Vagina (tissue), 2 donors: Measurements from ENCODE around the gene LY6G5C. TPM values are rescaled to one million over a fixed set of nuclear protein-coding genes. Genes with fewer than 3 reads are reported as not detected.

Experiments used
- DNase-seq, 2 donors: peaks; one replicate each; pipeline ENCODE4 v3.0.0-alpha.2; 2017; ENCODE audit errors: extremely low spot score in 2 of 2
- H3K27ac ChIP-seq: fragments of 200-600 bp; sonication (generic); one replicate; pipeline ENCODE4 v1.5.1; 2019
- H3K27me3 ChIP-seq: fragments of 200-600 bp; sonication (generic); one replicate; pipeline ENCODE4 v1.5.1; 2019
- H3K36me3 ChIP-seq, 2 donors: fragments of 200-600 bp; sonication (generic); one replicate each; pipeline ENCODE4 v1.5.1; 2017 to 2019
- H3K4me1 ChIP-seq: fragments of 200-600 bp; sonication (generic); one replicate; pipeline ENCODE4 v1.5.1; 2019
- H3K4me3 ChIP-seq, 2 donors: fragments of 200-600 bp; sonication (generic); 1 replicate in 1 of 2; 2 replicates in 1 of 2; pipeline ENCODE4 v1.5.1; 2016 to 2019
- H3K9me3 ChIP-seq: fragments of 200-600 bp; sonication (generic); one replicate; pipeline ENCODE4 v1.5.1; 2019
- POLR2A ChIP-seq, 2 donors: fragments of 450-650 bp; IDR thresholded peaks; one replicate each; pipeline ENCODE4 v1.6.1; 2017; ENCODE audit warnings: antibody characterized with exemption in 2 of 2, mild to moderate bottlenecking in 2 of 2, moderate library complexity in 2 of 2
- POLR2AphosphoS5 ChIP-seq, 2 donors: sonication (generic); formaldehyde crosslinking; IDR thresholded peaks; one replicate each; pipeline ENCODE4 v1.9.0; 2017; ENCODE audit warnings: antibody characterized with exemption in 2 of 2, mild to moderate bottlenecking in 2 of 2, low read depth in 1 of 2; ENCODE audit not compliant: insufficient read depth in 1 of 2
- intact Hi-C: fragments of 100-400 bp; cut with DNase I; formaldehyde crosslinking; loops from one replicate; pipeline ENCODE4 v1.15.1; 2023
- microRNA-seq: library from miRNA; unstranded; fragments of <30 nt; microRNA quantifications from one replicate; pipeline ENCODE4, GENCODE V29; 2017; ENCODE audit warnings: borderline number of aligned reads, borderline replicate concordance
- small RNA-seq: library from RNA; depleted of rRNA; stranded (forward); fragments of <200 nt; gene quantifications from one replicate; pipeline ENCODE3, GENCODE V24; 2016
- total RNA-seq: library from RNA; depleted of rRNA; stranded (reverse); fragments of >200 nt; gene quantifications from one replicate; pipeline ENCODE4 v1.2.3, GENCODE V29; 2016
- TF ChIP-seq, protein P1 (sequence below), 3 experiments: fragments of 450-650 bp in 2 of 3; fragments of 200-600 bp in 1 of 3; sonication (generic) in 1 of 3; IDR thresholded peaks; one replicate each; pipeline ENCODE4 v1.5.1; 2017 to 2019; ENCODE audit warnings: antibody characterized with exemption in 3 of 3, mild to moderate bottlenecking in 2 of 3, moderate library complexity in 2 of 3

Gene LY6G5C
- total RNA-seq, 1 donor from 2014 or later, result 1.7 TPM

DNA sequence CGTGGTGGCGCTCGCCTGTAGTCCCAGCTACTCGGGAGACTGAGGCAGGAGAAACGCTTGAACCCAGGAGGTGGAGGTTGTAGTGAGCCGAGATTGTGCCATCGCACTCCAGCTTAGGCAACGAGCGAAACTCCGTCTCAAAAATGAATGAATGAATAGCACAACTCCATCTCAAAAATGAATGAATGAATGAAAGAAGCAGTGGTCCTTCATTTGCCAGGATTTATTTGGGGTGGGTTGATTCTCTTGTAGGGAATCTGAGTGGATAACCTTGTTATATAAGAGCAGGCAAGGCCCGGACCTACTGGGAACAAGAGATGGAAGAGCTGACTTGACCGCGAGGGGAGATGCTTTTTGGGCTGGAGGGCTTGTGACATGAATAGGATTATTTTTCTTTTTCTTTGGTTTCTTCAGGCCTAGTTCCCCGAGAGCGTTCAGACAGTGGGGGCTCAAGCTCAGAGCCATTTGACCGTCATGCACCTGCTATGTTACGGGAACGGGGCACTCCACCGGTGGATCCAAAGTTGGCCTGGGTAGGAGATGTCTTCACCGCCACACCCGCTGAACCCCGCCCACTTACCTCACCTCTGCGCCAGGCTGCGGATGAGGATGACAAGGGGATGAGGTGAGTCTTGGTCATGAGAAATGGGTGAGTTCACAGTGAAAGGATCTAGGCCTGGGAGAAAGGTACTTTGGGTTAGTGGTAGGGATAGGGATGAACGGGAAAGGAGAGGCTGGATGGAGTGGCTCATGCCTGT lies 50.5 kb downstream of the LY6G5C start:
- peaks cover 0 to 97% of the 10 kb centered on the region in 2 donors for H3K36me3 ChIP-seq
- no peaks in the 10 kb centered on the region for H3K9me3 ChIP-seq
- TF ChIP-seq, protein P1, sequence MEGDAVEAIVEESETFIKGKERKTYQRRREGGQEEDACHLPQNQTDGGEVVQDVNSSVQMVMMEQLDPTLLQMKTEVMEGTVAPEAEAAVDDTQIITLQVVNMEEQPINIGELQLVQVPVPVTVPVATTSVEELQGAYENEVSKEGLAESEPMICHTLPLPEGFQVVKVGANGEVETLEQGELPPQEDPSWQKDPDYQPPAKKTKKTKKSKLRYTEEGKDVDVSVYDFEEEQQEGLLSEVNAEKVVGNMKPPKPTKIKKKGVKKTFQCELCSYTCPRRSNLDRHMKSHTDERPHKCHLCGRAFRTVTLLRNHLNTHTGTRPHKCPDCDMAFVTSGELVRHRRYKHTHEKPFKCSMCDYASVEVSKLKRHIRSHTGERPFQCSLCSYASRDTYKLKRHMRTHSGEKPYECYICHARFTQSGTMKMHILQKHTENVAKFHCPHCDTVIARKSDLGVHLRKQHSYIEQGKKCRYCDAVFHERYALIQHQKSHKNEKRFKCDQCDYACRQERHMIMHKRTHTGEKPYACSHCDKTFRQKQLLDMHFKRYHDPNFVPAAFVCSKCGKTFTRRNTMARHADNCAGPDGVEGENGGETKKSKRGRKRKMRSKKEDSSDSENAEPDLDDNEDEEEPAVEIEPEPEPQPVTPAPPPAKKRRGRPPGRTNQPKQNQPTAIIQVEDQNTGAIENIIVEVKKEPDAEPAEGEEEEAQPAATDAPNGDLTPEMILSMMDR (IDR thresholded peaks at IDR 0.05), result no peak
- TF ChIP-seq POLR2AphosphoS5 (IDR thresholded peaks at IDR 0.05; ENCODE audit: insufficient read depth in 1 of 2, low read depth in 1 of 2), result no peak
- TF ChIP-seq POLR2A (IDR thresholded peaks at IDR 0.05), result no peak
- H3K27me3 ChIP-seq, result no peaks in the 10 kb centered on the region
- intact Hi-C loops, result no loop called here
- H3K27ac ChIP-seq, result no peak overlapping the region
- H3K4me3 ChIP-seq, result no peak overlapping the region
- no peak for DNase-seq
- H3K4me1 ChIP-seq, result no peaks in the 10 kb centered on the region

GRCh38 chr6:31629014-31629413 lies 51.9 kb downstream of the LY6G5C start:
- no peak for DNase-seq
- Histone ChIP-seq H3K4me1 (no peaks in the 10 kb centered on the region), H3K4me3 (no peak overlapping the region), H3K27ac (no peak overlapping the region), H3K9me3 (no peaks in the 10 kb centered on the region), H3K36me3 (peaks cover 0 to 97% of the 10 kb centered on the region in 2 donors), H3K27me3 (no peaks in the 10 kb centered on the region)
- TF ChIP-seq, protein P1 (IDR thresholded peaks at IDR 0.05), result no peak
- TF ChIP-seq POLR2A (IDR thresholded peaks at IDR 0.05) (no peak), POLR2AphosphoS5 (IDR thresholded peaks at IDR 0.05; ENCODE audit: insufficient read depth in 1 of 2, low read depth in 1 of 2) (no peak)
- intact Hi-C loops, result no loop called here

GRCh38 chr6:31627690-31628287 lies 53.1 kb downstream of the LY6G5C start:
- no peak for DNase-seq
- TF ChIP-seq POLR2A (IDR thresholded peaks at IDR 0.05) (no peak), POLR2AphosphoS5 (IDR thresholded peaks at IDR 0.05; ENCODE audit: insufficient read depth in 1 of 2, low read depth in 1 of 2) (no peak)
- TF ChIP-seq, protein P1 (IDR thresholded peaks at IDR 0.05), result no peak
- Histone ChIP-seq H3K36me3 (peaks cover 0 to 94% of the 10 kb centered on the region in 2 donors), H3K4me1 (peaks cover 2% of the 10 kb centered on the region), H3K27ac (no peak overlapping the region), H3K9me3 (no peaks in the 10 kb centered on the region), H3K4me3 (no peak overlapping the region), H3K27me3 (no peaks in the 10 kb centered on the region)
- intact Hi-C loops, result no loop called here

- H3K36me3 ChIP-seq, result peaks cover 0 to 85% of the 10 kb centered on the region in 2 donors
- no peak overlapping the region for H3K27ac ChIP-seq
- no peak for DNase-seq
- peaks cover 11% of the 10 kb centered on the region for H3K4me1 ChIP-seq
- H3K9me3 ChIP-seq, result no peaks in the 10 kb centered on the region
- H3K4me3 ChIP-seq, result no peak overlapping the region
- intact Hi-C loops, result no loop called here
- H3K27me3 ChIP-seq, result no peaks in the 10 kb centered on the region
- TF ChIP-seq, protein P1 (IDR thresholded peaks at IDR 0.05), result no peak
- TF ChIP-seq POLR2A (IDR thresholded peaks at IDR 0.05), result no peak
- no peak for TF ChIP-seq POLR2AphosphoS5 (IDR thresholded peaks at IDR 0.05; ENCODE audit: insufficient read depth in 1 of 2, low read depth in 1 of 2)
Observed at GRCh38 chr6:31626952-31627351, 53.9 kb downstream of the LY6G5C start.

Small RNA genes lying within 50 kb of the gene (microRNA-seq; reads per million reads assigned to microRNA genes)
- gene MIR4646 (not detected), gene MIR6832 (not detected)

Small RNA genes lying within 50 kb of the gene (small RNA-seq; reads per million reads assigned to genes)
- gene LY6G6D (not detected), gene MIR4646 (not detected), gene MIR6832 (not detected), gene RF00019 (not detected)

Other genes starting within 250 kb of the LY6G5C start
- gene MICB, start 182.9 kb downstream of the LY6G5C start, total RNA-seq, result 3.2 TPM
- not detected for gene MCCD1, start 152.1 kb downstream of the LY6G5C start, total RNA-seq
- gene DDX39B, start 139.1 kb downstream of the LY6G5C start, total RNA-seq, result 299 TPM
- gene ATP6V1G2, start 134.5 kb downstream of the LY6G5C start, total RNA-seq, result 5.4 TPM
- gene NFKBIL1, start 133.5 kb downstream of the LY6G5C start, total RNA-seq, result 14.2 TPM
- not detected for gene LTA, start 108.8 kb downstream of the LY6G5C start, total RNA-seq
- gene TNF, start 105.5 kb downstream of the LY6G5C start, total RNA-seq, result not detected
- 5.4 TPM for gene LTB, start 98.6 kb downstream of the LY6G5C start, total RNA-seq
- gene LST1, start 94.8 kb downstream of the LY6G5C start, total RNA-seq, result not detected
- not detected for gene NCR3, start 88.1 kb downstream of the LY6G5C start, total RNA-seq
- gene AIF1, start 65.8 kb downstream of the LY6G5C start, total RNA-seq, result 25.0 TPM
- 74.6 TPM for gene PRRC2A, start 60.4 kb downstream of the LY6G5C start, total RNA-seq
- 139 TPM for gene BAG6, start 28.4 kb downstream of the LY6G5C start, total RNA-seq
- gene APOM, start 25.2 kb downstream of the LY6G5C start, total RNA-seq, result not detected
- gene C6orf47, start 20.3 kb downstream of the LY6G5C start, total RNA-seq, result 15.2 TPM
- gene GPANK1, start 16.1 kb downstream of the LY6G5C start, total RNA-seq, result 16.9 TPM
- gene CSNK2B, start 15.0 kb downstream of the LY6G5C start, total RNA-seq, result 219 TPM
- gene LY6G5B, start 11.1 kb downstream of the LY6G5C start, total RNA-seq, result 7.4 TPM
- gene ABHD16A, start 22.3 kb upstream of the LY6G5C start, total RNA-seq, result 53.0 TPM
- gene LY6G6F, start 25.8 kb upstream of the LY6G5C start, total RNA-seq, result not detected
- not detected for gene LY6G6D, start 34.3 kb upstream of the LY6G5C start, total RNA-seq
- gene LY6G6C, start 40.7 kb upstream of the LY6G5C start, total RNA-seq, result not detected
- not detected for gene MPIG6B, start 42.3 kb upstream of the LY6G5C start, total RNA-seq
- 108 TPM for gene DDAH2, start 48.2 kb upstream of the LY6G5C start, total RNA-seq
- gene CLIC1, start 55.5 kb upstream of the LY6G5C start, total RNA-seq, result 250 TPM
- gene MSH5, start 58.9 kb upstream of the LY6G5C start, total RNA-seq, result 11.0 TPM
- not detected for gene SAPCD1, start 81.6 kb upstream of the LY6G5C start, total RNA-seq
- gene VWA7, start 96.3 kb upstream of the LY6G5C start, total RNA-seq, result 0.74 TPM
- 39.8 TPM for gene VARS1, start 114.7 kb upstream of the LY6G5C start, total RNA-seq
- gene LSM2, start 125.9 kb upstream of the LY6G5C start, total RNA-seq, result 51.6 TPM
- 0.98 TPM for gene HSPA1L, start 134.2 kb upstream of the LY6G5C start, total RNA-seq
- gene HSPA1A, start 134.5 kb upstream of the LY6G5C start, total RNA-seq, result 345 TPM
- 466 TPM for gene HSPA1B, start 146.7 kb upstream of the LY6G5C start, total RNA-seq
- gene NEU1, start 181.8 kb upstream of the LY6G5C start, total RNA-seq, result 26.0 TPM
- 5.9 TPM for gene SLC44A4, start 197.9 kb upstream of the LY6G5C start, total RNA-seq
- 45.2 TPM for gene EHMT2, start 216.6 kb upstream of the LY6G5C start, total RNA-seq
- gene ZBTB12, start 221.0 kb upstream of the LY6G5C start, total RNA-seq, result 1.7 TPM
- 2.9 TPM for gene C2, start 246.7 kb upstream of the LY6G5C start, total RNA-seq